HG03354 (cell line): ENCODE results near the gene MST1.
"Not testable (repeated sequence)": the region's sequence is repeated elsewhere in the genome, so short reads cannot be mapped to it uniquely, and the experiment has no call there.

Source experiments
- ATAC-seq: cut with Tn5 transposase; IDR thresholded peaks from one replicate; pipeline ENCODE4 v1.9.1; 2021; ENCODE audit warnings: mild to moderate bottlenecking; ENCODE audit not compliant: unreplicated experiment, poor library complexity, severe bottlenecking

The MST1 gene

DNA sequence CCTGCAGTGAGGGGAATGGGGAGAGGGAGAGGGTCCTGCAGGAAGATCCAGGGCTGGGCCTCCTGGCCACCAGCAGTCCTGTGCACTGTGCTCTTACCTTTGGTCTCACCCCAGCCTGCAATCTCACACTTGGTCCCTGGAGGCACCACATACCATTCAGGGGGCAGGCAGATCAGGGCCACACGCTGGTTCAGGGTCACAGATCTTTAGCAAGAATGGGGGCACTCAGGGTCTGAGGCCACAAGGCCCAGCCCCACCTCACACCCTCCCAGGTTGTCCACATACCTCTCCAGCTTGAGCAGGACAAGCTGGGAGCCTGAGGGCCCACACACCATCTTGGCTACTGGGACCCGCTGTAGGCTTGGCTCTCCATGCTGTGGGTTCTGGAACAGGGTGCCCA, 4.8 kb downstream of the MST1 start:
- not testable (repeated sequence) for ATAC-seq

DNA sequence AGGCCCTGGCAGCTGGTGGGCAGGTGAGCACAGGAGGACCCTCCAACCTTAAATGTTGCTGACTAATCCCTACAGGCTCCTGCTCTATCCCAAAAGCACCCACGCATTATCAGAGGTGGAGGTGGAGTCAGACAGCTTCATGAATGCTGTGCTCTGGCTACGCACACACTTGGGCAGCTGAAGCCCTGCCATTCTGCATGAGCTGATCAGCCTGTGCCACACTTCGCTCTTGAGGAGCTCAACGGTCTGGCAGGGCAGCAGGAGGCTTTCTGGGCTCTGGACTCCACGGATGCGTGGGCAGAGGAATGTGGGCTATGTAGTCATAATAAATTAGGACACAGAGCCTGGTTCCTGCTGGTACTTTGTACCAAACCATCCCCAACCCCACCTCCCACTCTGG, 6.1 kb downstream of the MST1 start:
- no peak for ATAC-seq

GRCh38 chr3:49681543-49681942, 7.7 kb downstream of the MST1 start:
- no peak for ATAC-seq

- no peak for ATAC-seq
Measured at GRCh38 chr3:49681232-49681522, 8.1 kb downstream of the MST1 start.

DNA sequence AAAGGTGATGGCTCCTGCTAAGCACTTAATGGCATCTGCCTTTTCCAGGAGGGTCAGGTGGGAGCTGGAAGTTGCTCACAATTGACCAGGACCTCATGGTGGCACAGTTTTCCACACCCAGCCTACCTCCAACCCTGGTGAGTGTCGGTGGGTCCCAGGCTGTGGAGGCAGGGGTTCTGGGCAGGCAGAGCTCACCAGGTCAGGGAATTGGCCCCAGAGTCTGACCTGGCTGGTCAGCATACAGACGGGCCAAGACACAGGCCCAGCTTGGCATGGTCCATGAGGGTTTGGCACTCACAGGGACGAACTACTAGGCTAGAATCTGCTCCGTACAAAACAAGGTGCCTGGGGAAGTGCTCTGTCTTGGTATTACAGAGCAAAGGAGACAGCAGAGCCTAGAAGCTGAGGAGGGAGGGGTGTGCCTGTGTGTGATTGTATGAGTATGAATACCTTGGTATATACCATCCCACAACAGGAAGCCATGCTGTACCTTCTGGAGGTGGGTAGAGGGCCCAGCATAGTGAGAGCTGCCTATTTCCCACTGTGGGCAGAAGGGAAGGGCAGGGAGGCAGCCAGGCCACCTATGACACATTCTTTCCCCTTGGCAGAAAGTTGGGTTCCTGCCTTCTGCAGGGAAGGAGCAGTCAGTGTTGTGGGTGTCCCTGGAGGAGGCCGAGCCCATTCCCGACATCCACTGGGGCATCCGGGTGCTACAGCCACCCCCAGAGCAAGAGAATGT, 8.6 kb downstream of the MST1 start:
- no peak for ATAC-seq

GRCh38 chr3:49675912-49676311, 13.4 kb downstream of the MST1 start:
- no peak for ATAC-seq

- ATAC-seq: peak; percentile 34
Measured at GRCh38 chr3:49674497-49674983, 14.7 kb downstream of the MST1 start.

GRCh38 chr3:49673715-49674496, 15.4 kb downstream of the MST1 start, which contains the start of gene APEH:
TSS of gene APEH (plus strand) at chr3:49674351. CDS start at chr3:49674402, 51 bp downstream.
- ATAC-seq: peak; percentile 87

GRCh38 chr3:49673121-49673714, 16.1 kb downstream of the MST1 start:
- ATAC-seq: no peak

DNA sequence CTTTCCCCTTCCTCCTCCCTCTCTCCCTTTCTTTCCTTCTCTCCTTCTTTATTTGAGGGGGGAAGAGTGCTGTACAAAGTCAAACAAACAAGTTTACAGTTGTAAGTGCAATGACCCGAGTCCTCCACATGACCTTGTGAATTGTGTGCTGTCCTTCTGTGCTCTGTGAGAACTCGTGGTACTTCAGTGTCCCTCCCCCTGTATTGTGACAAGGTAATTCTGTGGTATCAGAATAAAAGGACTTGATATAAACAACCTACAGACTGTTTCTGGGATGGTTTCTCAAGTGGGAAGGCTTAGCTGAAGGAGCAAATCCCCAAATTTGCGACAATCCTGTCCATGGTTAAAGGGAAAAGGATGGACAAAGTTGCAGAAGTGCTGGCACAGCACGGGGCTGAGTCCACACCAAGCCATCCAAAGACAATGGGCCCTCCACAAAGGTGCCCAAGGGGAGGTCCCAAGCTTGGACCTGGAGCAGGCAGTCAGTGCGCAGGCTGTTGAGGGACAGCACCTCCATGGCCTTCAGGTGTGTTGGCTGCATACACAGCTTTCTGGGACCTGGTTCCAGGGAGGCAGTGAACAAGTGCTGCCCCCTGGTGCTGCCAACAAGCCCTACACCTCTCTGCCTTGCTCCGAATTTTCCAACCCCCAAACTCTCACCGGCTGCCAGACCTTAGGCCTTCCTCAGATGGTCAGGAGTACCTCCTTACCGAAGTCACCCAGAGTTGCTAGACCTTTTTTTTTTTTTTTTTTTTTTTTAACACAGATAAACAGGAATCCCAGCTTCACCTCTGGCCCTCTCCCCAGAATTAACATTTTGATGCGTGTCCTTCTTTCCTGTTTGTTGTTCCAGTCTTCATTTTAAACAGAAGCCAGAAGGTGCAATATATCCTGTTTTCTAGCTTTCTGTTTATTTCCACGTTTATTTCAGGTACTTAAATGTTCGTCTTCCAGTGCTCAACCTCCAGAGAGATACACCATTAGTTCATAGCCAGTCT, 17.7 kb downstream of the MST1 start:
- ATAC-seq: no peak

DNA sequence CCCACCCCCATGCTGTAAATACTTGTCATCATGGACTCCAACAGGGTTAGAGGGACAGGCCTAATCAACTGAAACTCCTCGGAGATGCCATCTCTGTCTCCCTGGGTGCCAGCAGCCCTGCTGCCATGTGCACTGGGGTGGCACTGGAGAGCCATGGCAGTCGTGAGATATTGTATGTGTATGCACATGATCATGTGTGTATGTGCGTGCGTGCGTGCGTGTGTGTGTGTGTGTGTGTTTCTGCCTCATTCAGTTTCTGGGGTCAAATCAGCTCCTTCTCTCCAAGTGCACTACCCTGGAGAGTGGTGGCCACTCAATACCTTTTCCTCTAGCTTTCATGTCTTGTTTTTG, 18.4 kb downstream of the MST1 start:
- no peak for ATAC-seq

DNA sequence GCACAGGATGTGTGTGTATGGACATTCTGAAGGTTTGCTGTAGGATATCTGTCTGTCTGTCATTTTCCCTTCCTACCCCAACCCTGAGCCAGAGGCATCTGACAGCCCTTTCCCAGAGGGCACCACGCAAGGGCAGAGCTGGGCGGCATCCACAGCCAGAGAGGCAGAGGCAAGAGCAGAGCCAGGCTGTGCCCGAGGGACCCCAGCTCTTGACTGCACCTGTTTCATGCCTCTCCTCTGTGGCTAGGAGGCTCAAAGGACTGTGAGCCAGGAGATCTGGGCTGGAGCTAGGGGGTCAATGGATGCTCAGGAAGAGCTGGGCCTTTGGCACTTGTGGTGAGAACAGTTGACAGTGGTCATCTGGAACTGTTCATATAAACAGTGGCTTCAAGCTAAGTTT, 19.9 kb downstream of the MST1 start:
- no peak for ATAC-seq

DNA sequence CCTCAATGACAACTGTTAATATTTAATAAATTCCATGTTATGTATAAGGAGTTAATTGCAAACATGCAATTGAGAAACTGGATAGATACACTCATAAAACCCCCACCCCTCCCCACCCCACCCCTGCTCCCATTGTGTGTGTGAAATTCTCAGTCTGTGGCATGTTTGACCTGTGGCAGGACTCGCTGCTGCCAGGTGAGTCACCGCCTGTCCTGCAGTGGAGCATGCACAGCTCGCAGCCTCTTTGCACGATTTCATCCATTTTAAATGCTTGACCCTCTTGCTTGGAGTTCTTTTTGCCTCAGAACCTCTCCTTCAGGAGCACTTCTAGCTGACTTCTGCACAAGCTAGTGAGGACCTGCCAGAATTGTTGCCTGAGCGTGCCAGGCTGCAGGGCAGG, 20.4 kb downstream of the MST1 start:
- ATAC-seq: no peak

DNA sequence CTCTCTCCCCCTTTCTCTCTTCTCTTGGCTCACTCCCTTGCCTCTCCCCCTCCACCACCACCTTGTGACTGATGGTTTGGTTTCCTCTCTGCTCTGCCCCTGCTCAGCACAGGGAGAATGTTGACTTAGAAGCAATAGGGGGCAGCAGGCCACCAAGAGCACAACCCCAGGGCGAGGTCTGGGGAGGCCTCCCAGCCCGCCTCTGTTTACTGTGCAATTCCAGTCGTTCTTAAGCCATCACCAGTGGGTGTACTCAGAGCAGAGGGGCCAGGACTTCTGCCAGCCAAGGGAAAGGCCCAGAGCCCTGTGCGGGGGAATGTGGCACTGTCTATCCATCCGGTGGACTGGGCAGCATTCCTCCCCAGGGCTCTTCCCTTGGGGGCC, 20.9 kb downstream of the MST1 start:
- no peak for ATAC-seq

DNA sequence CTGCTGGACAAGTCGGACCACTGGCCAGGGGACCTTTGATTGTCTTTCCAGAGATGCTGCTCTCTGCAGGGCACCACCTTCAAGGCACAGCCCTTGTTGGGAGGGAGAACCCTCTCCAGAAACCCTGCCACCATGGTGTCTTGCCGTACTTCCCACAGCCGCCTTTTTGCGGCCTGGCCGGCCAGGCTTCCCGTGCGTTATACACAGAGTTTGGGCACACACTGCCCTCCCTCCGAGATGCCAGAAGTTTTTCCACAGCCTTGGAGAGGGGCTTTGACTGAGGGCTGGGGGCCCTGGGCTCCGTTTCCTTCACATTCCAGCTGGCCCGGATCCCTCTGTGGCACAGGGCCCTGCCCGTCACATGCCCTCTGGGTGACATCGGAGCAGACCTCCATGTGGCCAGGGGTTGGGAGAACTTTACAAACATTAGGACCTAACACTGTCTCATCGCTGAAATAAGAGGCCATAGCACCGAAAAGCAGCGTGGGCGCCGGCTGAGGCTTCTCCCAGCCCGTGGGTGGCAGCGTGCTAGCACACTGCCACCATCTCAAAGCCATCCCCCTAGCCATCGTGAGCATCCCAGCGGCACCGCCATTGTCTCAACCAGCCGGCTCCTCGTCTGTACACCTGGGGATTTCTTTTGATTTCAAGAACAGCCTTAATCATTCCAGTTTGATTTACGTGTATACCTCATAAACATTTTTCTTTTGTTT, 21.4 kb downstream of the MST1 start:
- no peak for ATAC-seq

GRCh38 chr3:49666592-49666991, 22.7 kb downstream of the MST1 start:
- no peak for ATAC-seq

DNA sequence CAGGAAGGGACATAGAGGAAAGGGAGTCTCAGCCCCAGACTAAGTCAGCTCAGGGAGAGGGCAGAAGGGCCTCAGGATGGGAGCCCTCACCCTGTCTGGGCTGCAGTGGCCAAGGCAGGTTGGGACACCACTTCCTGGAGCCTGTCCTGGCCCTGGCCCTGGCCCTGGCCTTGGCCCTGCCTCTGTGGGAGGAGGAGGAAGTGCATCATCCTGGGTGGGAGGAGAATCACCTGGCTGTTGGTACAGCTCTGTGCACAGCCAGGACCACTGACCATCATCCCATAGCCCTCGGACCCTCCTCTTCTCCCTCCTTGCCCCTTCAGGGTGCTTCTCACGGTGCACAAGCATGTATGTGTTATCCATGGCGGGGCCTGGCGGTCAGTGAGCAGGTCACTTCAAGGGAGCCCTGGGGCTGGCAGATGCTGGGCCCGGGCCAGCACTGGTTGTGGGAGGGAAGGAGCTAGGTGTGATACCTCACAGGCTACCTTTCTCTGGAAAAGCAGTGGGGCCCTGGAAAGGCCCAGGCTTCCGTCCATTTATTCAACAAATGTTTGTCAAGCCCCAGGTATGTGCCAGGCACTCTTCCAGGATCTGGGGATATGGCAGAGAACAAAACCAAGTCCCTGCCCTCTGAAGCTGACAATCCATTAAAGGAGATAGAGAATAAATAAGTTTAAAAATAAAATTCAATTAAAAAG, 23.3 kb downstream of the MST1 start:
- ATAC-seq: no peak

GRCh38 chr3:49664300-49664699, 25.0 kb downstream of the MST1 start:
- ATAC-seq: no peak

DNA sequence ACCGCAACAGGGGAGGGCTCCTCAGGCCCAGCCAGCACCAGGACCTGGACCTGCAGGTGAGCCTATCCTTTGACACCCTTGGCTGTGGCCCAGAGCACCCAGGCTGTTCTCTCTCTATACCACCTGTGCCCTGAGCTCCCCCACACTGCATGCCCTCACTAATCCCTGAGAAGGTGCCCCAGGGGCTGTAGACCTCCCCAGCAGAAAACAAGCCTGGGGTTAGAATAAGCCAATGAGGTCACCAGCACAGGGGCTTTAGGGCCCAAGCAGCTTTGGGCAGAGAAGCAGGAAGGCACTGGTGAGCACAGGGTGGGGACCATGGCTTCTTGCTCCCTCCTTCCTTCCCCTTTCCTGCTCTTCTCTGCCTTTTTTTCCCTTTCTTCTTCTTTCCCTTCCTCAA, 25.4 kb downstream of the MST1 start:
- ATAC-seq: no peak
